Stomach (tissue), 4 donors: ENCODE data around the gene UBE2Z.

Experiments
- CTCF ChIP-seq, 7 experiments: fragments of 450-650 bp in 4 of 7; fragments of 200-600 bp in 3 of 7; sonication (generic) in 3 of 7; IDR thresholded peaks; one replicate each; pipeline ENCODE4 v1.5.1; 2016 to 2019; ENCODE audit warnings: antibody characterized with exemption in 7 of 7, control low read depth in 2 of 7, mild to moderate bottlenecking in 1 of 7
- POLR2A ChIP-seq, 4 donors: fragments of 450-650 bp; IDR thresholded peaks; one replicate each; pipeline ENCODE4 v1.6.1; 2016; ENCODE audit warnings: antibody characterized with exemption in 4 of 4, control low read depth in 2 of 4, mild to moderate bottlenecking in 1 of 4, moderate library complexity in 1 of 4

- TF ChIP-seq CTCF (IDR thresholded peaks at IDR 0.05) (no peak), POLR2A (IDR thresholded peaks at IDR 0.05) (no peak)
Observed at GRCh38 chr17:48882272-48882671, 25.9 kb upstream of the UBE2Z start.
